CD4-positive, alpha-beta T cell treated with Interferon alpha-2 for 1 hour (primary cell): ENCODE results near the gene NKX2-2.

Source experiments
- DNase-seq, 2 donors: peaks; one replicate each; pipeline ENCODE4 v3.0.0-alpha.2; 2020 to 2022

Gene NKX2-2

DNA sequence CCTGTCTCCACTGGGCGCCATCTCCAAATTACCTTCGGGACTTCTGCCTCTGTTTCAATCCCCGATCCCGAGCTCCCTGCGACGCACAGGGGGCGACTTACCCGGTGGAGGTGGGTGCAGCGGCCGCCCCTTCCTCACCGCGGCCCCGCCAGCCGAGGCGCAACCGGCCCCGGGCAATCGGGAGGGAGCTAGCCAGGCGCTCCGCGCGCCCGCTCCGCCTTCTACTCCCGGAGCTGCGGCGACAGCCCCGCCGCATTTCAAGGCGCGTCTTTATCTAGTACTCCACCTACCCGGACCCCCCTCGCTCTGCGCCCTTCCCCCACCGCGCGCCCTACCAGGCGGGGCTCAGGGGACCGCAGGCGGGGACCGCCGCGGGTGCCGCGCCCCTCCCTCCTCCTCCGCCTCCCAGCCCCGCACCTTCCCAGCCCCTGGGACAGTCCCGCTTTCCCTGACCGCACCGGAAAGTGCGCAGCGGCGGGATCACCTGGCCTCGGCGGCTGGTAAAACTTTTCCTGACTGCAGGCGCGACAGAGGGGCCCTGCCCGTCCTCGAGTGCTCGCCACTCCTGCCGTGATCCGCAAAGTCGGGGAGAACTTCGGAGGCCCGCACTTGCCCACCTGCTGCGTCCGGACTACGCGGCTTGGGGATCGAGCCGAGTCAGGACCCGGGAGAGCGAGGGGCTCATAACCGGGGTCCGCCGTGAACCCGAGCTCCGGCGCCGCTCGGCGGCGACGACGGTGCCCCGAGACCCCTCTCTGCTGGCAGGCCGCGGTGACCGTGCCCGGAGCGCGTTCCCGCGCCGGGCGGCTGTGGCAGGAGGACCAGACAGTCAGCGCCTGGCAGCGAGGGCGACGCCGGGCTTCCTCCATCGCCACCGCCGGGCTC lies 8.0 kb upstream of the NKX2-2 start:
- no peak for DNase-seq

DNA sequence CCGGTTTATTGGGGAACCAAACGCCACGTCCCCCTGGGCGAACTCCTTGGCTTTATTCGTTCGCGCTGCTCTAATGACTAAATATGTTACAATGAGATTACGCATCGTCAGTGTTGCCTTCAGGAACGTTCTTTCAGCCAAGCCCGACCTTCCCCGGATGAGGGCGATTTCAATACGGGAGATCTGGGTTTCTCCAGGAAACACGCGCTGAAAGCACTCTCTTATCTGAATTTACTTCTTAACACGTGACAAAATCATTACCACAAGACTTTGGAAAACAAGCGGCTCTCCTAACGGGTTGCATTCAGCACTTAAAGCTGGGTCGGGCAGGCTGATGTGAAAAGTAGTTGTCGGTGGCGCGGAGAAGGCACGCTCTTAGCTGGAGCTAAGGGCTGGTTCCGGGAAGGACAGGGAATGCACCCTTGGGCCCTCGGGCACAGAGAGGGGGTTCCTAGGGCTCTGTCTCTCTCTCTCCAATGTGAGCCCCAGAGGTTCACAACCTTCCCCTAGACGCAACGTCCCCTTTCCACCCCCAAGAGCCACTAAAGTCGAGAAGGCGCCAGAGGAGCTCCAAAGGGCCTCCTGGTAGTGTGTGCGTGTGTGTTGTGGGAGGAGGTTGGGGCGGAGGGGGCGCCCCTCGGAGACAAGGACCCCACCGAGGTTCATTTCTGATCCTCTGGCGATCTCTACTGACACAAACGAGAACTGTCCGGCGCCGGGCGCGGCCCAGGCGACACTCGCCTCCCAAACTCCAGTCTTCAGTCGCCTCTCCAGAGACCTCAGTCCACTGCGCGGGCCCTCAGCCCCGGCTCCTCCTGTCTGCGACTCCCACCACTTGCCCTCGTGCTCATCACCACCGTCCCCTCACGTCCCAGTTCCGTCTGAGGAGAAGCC lies 7.1 kb upstream of the NKX2-2 start:
- no peak for DNase-seq

DNA sequence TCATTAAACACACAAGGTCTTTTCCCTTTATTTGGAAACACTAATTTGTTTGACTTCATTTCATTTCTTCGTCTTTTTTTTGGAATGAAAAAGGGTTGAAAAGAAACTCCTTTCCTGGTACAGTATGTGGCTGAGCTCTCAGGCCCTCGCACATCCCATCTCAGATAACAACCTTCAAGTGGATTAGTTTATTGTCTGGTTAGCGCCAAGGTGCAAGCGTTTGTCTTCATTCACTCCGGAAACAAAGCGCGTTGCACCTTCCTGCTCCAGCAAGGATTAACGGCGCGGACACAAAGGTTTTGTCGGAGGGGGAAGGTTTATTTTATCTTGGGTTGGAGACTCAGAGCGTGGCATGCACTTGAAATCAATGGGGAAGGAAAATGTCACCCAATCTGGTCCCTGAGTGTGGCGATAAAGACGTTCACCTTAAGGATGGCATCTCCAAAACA lies 5.3 kb upstream of the NKX2-2 start:
- DNase-seq: no peak

DNA sequence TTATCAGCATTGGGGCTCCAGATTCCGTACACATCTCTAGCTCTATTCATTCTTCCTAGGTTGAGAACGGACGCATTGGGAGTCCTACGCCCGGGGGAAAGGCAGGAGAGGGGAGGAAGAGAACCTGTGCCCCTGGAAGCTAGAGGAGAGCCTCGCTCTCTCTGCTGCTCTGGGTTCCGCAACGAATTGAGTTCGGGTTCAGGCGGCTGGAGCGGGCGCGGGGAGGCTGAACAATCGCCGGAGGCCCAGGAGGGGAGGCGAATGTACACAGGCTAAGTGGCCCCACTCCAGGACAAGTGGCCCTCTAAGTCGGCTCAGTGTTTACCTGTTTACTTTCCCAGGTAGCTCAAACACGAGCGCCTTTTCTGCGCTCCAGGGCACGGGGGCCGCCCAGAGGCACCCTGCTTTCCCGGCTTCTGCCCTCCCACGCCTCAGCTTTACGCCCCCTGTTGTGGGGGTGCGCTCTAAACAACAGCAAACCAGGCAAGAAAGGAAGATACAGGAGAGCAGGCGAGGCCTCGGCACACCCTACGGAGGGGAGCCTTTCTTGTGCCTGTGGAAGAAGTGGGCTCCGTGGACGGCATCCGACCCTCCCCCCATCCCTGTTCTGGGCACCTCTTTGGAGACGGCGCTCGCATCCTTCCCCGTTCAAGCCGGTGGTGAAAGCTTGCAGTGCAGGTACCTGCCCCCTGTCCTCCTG lies 4.6 kb upstream of the NKX2-2 start:
- no peak for DNase-seq

GRCh38 chr20:21517566-21518277 lies 3.9 kb upstream of the NKX2-2 start:
- DNase-seq: no peak

DNA sequence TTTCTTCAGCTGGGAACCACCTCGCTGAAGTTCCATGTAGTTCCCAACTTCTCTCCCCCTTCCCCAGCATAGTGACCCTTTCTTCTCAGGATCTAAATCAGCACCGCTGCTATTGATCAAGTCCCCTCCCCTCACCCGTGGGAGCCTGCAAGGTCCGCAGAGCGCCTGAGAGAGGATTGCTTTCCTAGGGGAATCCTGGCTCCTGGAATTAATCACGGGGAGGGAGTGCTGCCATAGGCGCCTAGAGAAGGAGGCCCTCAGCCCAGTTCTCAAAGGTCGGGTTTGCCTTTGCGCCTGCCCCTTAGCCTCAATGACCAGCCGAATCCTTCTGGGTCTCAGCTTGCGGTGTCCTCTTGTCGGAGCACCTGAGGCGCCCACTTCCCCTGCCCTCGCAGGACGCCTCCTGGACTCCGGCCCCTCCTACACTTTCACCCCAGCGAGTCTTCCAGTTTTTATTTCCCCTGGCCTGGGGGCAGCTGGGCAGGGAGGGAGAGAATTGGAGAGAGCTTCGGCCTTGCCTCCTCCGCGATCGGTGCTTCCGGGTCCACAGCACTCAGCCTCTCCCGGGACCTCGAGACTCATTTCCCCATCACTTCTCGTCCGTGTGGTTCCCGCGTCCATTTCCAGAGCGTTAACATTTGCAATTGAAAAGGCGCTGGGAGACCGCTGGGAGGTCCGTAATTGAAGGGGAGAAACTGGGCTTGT lies 3.1 kb upstream of the NKX2-2 start:
- DNase-seq: no peak

DNA sequence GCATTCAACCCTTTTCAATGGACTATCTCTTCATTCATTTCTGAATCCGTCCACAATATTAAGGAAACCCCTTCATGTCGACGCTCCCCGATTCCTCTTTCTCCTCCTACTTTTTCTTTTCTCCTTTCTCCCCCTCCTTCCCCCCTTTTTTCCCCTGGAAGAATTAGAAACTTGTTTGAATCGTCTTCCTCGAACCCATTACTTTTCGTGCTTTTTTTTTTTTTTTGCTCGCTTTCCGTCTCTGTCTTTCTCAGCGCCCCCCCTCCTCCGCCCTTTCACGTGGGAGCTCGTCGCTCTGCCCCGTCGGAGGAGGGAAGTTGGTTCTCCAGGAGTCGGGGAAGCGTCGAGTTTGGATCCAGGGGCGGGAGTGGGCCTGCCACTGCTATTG lies 2.3 kb upstream of the NKX2-2 start:
- DNase-seq: no peak

DNA sequence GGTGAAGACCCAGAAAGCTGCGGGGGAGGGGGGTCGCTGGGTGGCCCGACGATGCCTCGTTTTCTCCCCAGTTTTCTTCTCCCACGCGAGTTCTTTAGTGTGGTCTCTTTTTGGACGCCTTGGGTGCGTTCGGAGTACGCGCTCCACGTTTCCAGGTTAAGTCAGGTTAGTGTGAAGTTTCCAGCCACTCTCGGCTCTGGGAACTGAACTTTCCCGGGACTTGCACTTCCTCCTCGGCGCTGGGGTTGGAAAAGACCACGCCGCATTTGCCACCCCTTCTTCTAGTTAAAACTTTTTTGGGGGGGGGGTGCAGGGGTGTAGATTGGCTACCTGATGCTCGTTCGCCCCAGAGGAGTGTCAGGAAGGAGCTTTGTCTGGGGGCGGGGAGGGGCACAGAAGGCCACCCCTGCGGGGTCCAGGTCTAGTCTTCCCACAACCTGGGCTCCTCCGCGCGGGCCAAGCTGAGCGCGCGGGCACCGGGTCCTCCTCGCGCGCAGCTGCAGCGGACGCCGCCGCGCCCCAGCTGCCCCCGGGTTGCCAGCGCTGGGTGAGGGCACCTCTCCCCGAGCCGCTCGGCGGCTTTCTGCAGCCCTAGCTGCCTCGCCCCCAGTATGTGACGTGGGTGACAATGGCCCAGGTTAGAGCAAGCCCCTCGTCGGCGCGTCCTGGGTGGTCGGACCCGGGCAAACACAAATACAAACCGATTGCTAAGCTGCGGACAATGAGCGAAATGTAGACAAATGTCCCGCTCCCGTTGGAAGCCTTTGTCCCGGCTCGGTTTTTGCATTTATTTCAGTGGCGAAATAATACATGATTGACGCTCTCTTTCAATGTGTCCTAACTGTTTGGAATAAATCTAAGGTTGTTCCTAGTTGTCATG lies 1.7 kb upstream of the NKX2-2 start:
- no peak for DNase-seq

GRCh38 chr20:21514553-21515251 lies 838 bp upstream of the NKX2-2 start:
- DNase-seq: no peak

DNA sequence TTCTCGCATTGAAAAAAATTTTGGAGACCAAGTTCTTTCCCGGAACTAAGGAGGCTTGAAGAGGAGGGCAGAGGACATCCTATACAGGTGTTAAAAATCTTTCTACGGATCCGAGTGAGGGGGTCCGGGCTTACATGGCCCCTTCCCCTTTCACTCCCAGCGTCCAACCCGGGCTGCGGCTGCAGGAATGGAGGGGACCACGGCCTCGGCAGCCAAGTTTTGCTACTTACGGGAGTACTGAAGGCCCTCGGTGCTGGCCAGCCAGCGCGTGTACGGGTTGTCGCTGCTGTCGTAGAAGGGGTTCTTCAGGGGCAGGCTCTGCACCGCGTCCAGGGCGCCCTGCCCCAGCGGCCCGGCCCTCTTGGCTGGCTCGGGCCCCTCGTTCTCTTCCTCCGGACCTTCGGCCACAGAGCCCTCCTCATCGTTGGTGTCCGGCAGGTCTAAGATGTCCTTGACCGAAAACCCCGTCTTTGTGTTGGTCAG lies 642 bp downstream of the NKX2-2 start:
- no peak for DNase-seq

GRCh38 chr20:21512634-21513180 lies 1.2 kb downstream of the NKX2-2 start:
- DNase-seq: no peak

DNA sequence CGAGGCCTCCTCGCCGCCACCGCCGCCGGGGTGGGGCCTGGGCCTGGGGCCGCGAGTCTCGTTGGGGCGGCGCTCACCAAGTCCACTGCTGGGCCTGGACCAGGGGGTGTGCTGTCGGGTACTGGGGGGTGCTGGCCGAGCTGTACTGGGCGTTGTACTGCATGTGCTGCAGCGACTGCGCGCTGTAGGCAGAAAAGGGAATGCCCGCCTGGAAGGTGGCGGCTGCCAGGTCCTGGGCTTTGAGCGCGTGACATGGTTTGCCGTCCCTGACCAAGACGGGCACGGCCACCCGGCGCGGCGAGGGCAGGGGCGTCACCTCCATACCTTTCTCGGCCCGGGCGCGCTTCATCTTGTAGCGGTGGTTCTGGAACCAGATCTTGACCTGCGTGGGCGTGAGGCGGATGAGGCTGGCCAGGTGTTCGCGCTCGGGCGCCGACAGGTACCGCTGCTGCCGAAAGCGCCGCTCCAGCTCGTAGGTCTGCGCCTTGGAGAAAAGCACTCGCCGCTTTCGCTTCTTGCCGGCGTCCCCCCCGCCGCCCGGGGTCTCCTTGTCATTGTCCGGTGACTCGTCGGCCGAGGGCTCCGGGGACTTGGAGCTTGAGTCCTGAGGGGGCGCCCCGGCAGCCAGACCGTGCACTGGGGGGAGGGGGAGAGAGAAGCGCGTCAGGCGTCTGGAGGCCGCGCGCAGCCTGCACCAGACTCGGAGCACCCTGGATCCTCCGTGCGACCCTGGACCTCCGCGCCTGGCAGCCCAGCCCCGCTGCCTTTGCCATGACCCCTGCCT lies 1.8 kb downstream of the NKX2-2 start:
- no peak for DNase-seq

DNA sequence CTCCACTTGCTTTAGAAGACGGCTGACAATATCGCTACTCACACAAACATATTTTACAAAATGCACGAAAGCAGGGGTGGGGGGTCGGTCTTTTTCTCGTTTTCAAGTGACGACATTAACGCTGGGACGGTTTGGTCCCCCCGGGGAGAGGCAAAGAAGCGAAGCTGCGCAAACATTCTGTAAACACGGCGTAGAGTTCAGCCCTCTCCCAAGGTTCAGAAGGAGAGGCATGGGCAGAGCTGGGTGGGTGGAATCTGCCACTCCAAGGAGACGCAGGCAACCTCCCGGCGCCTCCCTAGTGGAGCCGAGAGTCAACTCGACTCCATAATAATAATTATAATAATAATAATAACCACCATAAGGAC lies 2.4 kb downstream of the NKX2-2 start:
- DNase-seq: no peak

GRCh38 chr20:21510414-21511384 lies 3.2 kb downstream of the NKX2-2 start:
- no peak for DNase-seq

GRCh38 chr20:21509597-21510371 lies 4.1 kb downstream of the NKX2-2 start:
- DNase-seq: no peak

GRCh38 chr20:21509079-21509596 lies 4.7 kb downstream of the NKX2-2 start:
- no peak for DNase-seq
